ENCODE measurements around the gene EID3.
"Not testable (repeated sequence)": the region's sequence is repeated elsewhere in the genome, so short reads cannot be mapped to it uniquely, and the experiment has no call there.

The EID3 gene

GRCh38 chr12:104290855-104291254 is 12.7 kb upstream of the EID3 start:
- ChIA-PET CTCF (no interaction called here), POLR2A (no interaction called here)
- no peak for DNase-seq (ENCODE audit: extremely low spot score)
- TF ChIP-seq FOXM1 (IDR thresholded peaks at IDR 0.05; ENCODE audit: borderline replicate concordance) (no peak), PKNOX1 (IDR thresholded peaks at IDR 0.05) (no peak), ARNT (IDR thresholded peaks at IDR 0.05) (no peak), NFRKB (IDR thresholded peaks at IDR 0.05) (no peak), LEF1 (IDR thresholded peaks at IDR 0.05; ENCODE audit: borderline replicate concordance) (no peak), FOXA1 (IDR thresholded peaks at IDR 0.05) (no peak), BHLHE40 (IDR thresholded peaks at IDR 0.05; ENCODE audit: borderline replicate concordance) (no peak), ELF4 (IDR thresholded peaks at IDR 0.05) (no peak), ZNF384 (IDR thresholded peaks at IDR 0.05) (no peak), L3MBTL2 (conservative IDR thresholded peaks at IDR 0.05) (no peak), FOXK2 (IDR thresholded peaks at IDR 0.05) (no peak), TARDBP (IDR thresholded peaks at IDR 0.05) (no peak), HDGF (IDR thresholded peaks at IDR 0.05; ENCODE audit: borderline replicate concordance) (no peak), SUZ12 (IDR thresholded peaks at IDR 0.05) (no peak), CTBP1 (IDR thresholded peaks at IDR 0.05; ENCODE audit: borderline replicate concordance) (no peak), SP1 (IDR thresholded peaks at IDR 0.05) (no peak)

GRCh38 chr12:104291867-104292524 is 11.5 kb upstream of the EID3 start:
- no peak for TF ChIP-seq FOXK2 (IDR thresholded peaks at IDR 0.05)
- TF ChIP-seq SP1 (IDR thresholded peaks at IDR 0.05): no peak
- no peak for TF ChIP-seq ARNT (IDR thresholded peaks at IDR 0.05)
- no peak for TF ChIP-seq ZNF384 (IDR thresholded peaks at IDR 0.05)
- TF ChIP-seq NFRKB (IDR thresholded peaks at IDR 0.05): no peak
- no peak for TF ChIP-seq FOXM1 (IDR thresholded peaks at IDR 0.05; ENCODE audit: borderline replicate concordance)
- TF ChIP-seq BHLHE40 (IDR thresholded peaks at IDR 0.05; ENCODE audit: borderline replicate concordance): no peak
- no peak for TF ChIP-seq SUZ12 (IDR thresholded peaks at IDR 0.05)
- no peak for TF ChIP-seq ELF4 (IDR thresholded peaks at IDR 0.05)
- no peak for TF ChIP-seq TARDBP (IDR thresholded peaks at IDR 0.05)
- TF ChIP-seq HDGF (IDR thresholded peaks at IDR 0.05; ENCODE audit: borderline replicate concordance): no peak
- TF ChIP-seq CTBP1 (IDR thresholded peaks at IDR 0.05; ENCODE audit: borderline replicate concordance): no peak
- CTCF ChIA-PET: no interaction called here
- no peak for DNase-seq (ENCODE audit: extremely low spot score)
- POLR2A ChIA-PET: no interaction called here

- POLR2A ChIA-PET: no interaction called here
- TF ChIP-seq ELF4 (IDR thresholded peaks at IDR 0.05) (no peak), PKNOX1 (IDR thresholded peaks at IDR 0.05) (no peak), TARDBP (IDR thresholded peaks at IDR 0.05) (no peak), FOXK2 (IDR thresholded peaks at IDR 0.05) (no peak), BHLHE40 (IDR thresholded peaks at IDR 0.05; ENCODE audit: borderline replicate concordance) (no peak), ZNF384 (IDR thresholded peaks at IDR 0.05) (no peak), NFRKB (IDR thresholded peaks at IDR 0.05) (no peak), LEF1 (IDR thresholded peaks at IDR 0.05; ENCODE audit: borderline replicate concordance) (no peak), CTBP1 (IDR thresholded peaks at IDR 0.05; ENCODE audit: borderline replicate concordance) (no peak), FOXM1 (IDR thresholded peaks at IDR 0.05; ENCODE audit: borderline replicate concordance) (no peak), SP1 (IDR thresholded peaks at IDR 0.05) (no peak), HDGF (IDR thresholded peaks at IDR 0.05; ENCODE audit: borderline replicate concordance) (no peak), FOXA1 (IDR thresholded peaks at IDR 0.05) (no peak)
- CTCF ChIA-PET: no interaction called here
- no peak for DNase-seq (ENCODE audit: extremely low spot score)
These were observed 10.4 kb upstream of the EID3 start for GRCh38 chr12:104292872-104293794.

- DNase-seq (ENCODE audit: extremely low spot score); CTCF ChIA-PET; POLR2A ChIA-PET: not testable (repeated sequence)
These were observed 9.2 kb upstream of the EID3 start for GRCh38 chr12:104294158-104294859.

GRCh38 chr12:104294927-104295668 is 8.4 kb upstream of the EID3 start:
- no peak for DNase-seq (ENCODE audit: extremely low spot score)
- TF ChIP-seq LEF1 (IDR thresholded peaks at IDR 0.05; ENCODE audit: borderline replicate concordance) (no peak), HDGF (IDR thresholded peaks at IDR 0.05; ENCODE audit: borderline replicate concordance) (no peak), ZNF384 (IDR thresholded peaks at IDR 0.05) (no peak), FOXA1 (IDR thresholded peaks at IDR 0.05) (no peak), FOXK2 (IDR thresholded peaks at IDR 0.05) (no peak), PKNOX1 (IDR thresholded peaks at IDR 0.05) (no peak), SP1 (IDR thresholded peaks at IDR 0.05) (no peak), NFRKB (IDR thresholded peaks at IDR 0.05) (no peak), L3MBTL2 (conservative IDR thresholded peaks at IDR 0.05) (no peak)
- ChIA-PET CTCF (interaction anchor here (1.5 kb wide), 1 partner anchor 12 kb away, joined by 3 read pairs; no protein-coding TSS in a partner anchor), POLR2A (interaction anchor here (1.2 kb wide), 1 partner anchor 8 kb away, joined by 5 read pairs; no protein-coding TSS in a partner anchor)
